Measurements from ENCODE around the gene SERAC1. TPM values are rescaled to one million over a fixed set of nuclear protein-coding genes. Genes with fewer than 3 reads are reported as not detected.

Gene SERAC1
- total and polyA plus RNA-seq, 2 donors (not counting 3 experiments of a cell fraction or from before 2014, with no cell fraction given) = 4.9 to 5.7 TPM

- CTCF ChIA-PET = no interaction called here
- H3K4me1 ChIP-seq (ENCODE audit: control insufficient read depth, extremely low read depth, insufficient read depth, low read length) = no peaks in the 10 kb centered on the region
- no peak overlapping the region for H2AFZ ChIP-seq (ENCODE audit: low read depth, low read length)
- no TSS peak for BruUV-seq (replicated peaks)
- no peaks in the 10 kb centered on the region for H3K9me3 ChIP-seq (replicated peaks; ENCODE audit: control insufficient read depth, insufficient read depth, low read length)
- TF ChIP-seq MAX (IDR thresholded peaks at IDR 0.05; ENCODE audit: insufficient read depth, insufficient read length) (no peak), POLR2A (IDR thresholded peaks at IDR 0.05; ENCODE audit: low read depth, low read length) (no peak), GATA2 (IDR thresholded peaks at IDR 0.05; ENCODE audit: insufficient read depth, insufficient read length, low read depth, low read length) (no peak), CTCF (IDR thresholded peaks at IDR 0.05; ENCODE audit: extremely low read depth in 1 of 2, insufficient read depth in 1 of 2, low read depth in 1 of 2, low read length in 2 of 2) (no peak), JUN (IDR thresholded peaks at IDR 0.05; ENCODE audit: borderline replicate concordance, insufficient read depth, insufficient read length, low read depth) (no peak), POLR2AphosphoS5 (IDR thresholded peaks at IDR 0.05; ENCODE audit: insufficient read depth, low read depth, low read length) (no peak), FOS (IDR thresholded peaks at IDR 0.05; ENCODE audit: borderline replicate concordance, insufficient read depth, low read length) (no peak), EZH2 (IDR thresholded peaks at IDR 0.05; ENCODE audit: borderline replicate concordance, low read depth, low read length, severe bottlenecking) (no peak), MYC (IDR thresholded peaks at IDR 0.05; ENCODE audit: low read depth, low read length) (no peak)
- H4K20me1 ChIP-seq (replicated peaks; ENCODE audit: control insufficient read depth, extremely low read depth, insufficient read depth, low read length) = no peaks in the 10 kb centered on the region
- no peak for DNase-seq (ENCODE audit: low read depth, low spot score)
- POLR2A ChIA-PET = no interaction called here
- no peaks in the 10 kb centered on the region for H3K79me2 ChIP-seq (ENCODE audit: control insufficient read depth, insufficient read depth, low read length)
- H3K9me1 ChIP-seq (replicated peaks; ENCODE audit: control insufficient read depth, extremely low read depth, insufficient read depth, low read length) = no peaks in the 10 kb centered on the region
- H3K27me3 ChIP-seq (ENCODE audit: control insufficient read depth in 2 of 2, insufficient read depth in 2 of 2, low read length in 2 of 2) = no peaks in the 10 kb centered on the region
- no peak for FAIRE-seq
- dilution Hi-C loops (cut with MboI; ENCODE audit: extremely low pct_ligation_motif_present, low sequenced_read_pairs) (no loop called here), intact Hi-C loops (cut with micrococcal nuclease) (no loop called here)
- H3K4me3 ChIP-seq (replicated peaks in 1 of 3; ENCODE audit: insufficient read depth in 1 of 3, low read depth in 1 of 3, low read length in 3 of 3) = no peak overlapping the region
- H3K9ac ChIP-seq (replicated peaks; ENCODE audit: extremely low read depth, insufficient read depth, low read length) = no peak overlapping the region
- H3K27ac ChIP-seq (ENCODE audit: insufficient read depth, low read depth, low read length) = no peak overlapping the region
- H3K4me2 ChIP-seq (ENCODE audit: insufficient read depth, low read length) = no peak overlapping the region
- no peaks in the 10 kb centered on the region for H3K36me3 ChIP-seq (ENCODE audit: control insufficient read depth in 2 of 2, extremely low read depth in 1 of 2, insufficient read depth in 2 of 2, low read length in 2 of 2)
Observed at GRCh38 chr6:158109748-158110147, 58.3 kb downstream of the SERAC1 start.

Measured in endothelial cell of umbilical vein (primary cell).